Measurements from ENCODE around the gene UFD1.

The UFD1 gene

GRCh38 chr22:19443544-19444211, 35.3 kb downstream of the UFD1 start:
- TF ChIP-seq POLR2AphosphoS5 (IDR thresholded peaks at IDR 0.05; ENCODE audit: low read depth, low read length) (no peak), TAF1 (IDR thresholded peaks at IDR 0.05; ENCODE audit: borderline replicate concordance, insufficient read depth, low read length) (no peak), SIN3A (IDR thresholded peaks at IDR 0.05; ENCODE audit: borderline replicate concordance, insufficient read depth, low read length) (no peak), FOXP2 (optimal IDR thresholded peaks at IDR 0.05; ENCODE audit: borderline replicate concordance, extremely low read depth, extremely low read length, insufficient read depth) (no peak)
- TF ChIP-seq, protein P1, sequence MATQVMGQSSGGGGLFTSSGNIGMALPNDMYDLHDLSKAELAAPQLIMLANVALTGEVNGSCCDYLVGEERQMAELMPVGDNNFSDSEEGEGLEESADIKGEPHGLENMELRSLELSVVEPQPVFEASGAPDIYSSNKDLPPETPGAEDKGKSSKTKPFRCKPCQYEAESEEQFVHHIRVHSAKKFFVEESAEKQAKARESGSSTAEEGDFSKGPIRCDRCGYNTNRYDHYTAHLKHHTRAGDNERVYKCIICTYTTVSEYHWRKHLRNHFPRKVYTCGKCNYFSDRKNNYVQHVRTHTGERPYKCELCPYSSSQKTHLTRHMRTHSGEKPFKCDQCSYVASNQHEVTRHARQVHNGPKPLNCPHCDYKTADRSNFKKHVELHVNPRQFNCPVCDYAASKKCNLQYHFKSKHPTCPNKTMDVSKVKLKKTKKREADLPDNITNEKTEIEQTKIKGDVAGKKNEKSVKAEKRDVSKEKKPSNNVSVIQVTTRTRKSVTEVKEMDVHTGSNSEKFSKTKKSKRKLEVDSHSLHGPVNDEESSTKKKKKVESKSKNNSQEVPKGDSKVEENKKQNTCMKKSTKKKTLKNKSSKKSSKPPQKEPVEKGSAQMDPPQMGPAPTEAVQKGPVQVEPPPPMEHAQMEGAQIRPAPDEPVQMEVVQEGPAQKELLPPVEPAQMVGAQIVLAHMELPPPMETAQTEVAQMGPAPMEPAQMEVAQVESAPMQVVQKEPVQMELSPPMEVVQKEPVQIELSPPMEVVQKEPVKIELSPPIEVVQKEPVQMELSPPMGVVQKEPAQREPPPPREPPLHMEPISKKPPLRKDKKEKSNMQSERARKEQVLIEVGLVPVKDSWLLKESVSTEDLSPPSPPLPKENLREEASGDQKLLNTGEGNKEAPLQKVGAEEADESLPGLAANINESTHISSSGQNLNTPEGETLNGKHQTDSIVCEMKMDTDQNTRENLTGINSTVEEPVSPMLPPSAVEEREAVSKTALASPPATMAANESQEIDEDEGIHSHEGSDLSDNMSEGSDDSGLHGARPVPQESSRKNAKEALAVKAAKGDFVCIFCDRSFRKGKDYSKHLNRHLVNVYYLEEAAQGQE (IDR thresholded peaks at IDR 0.05; ENCODE audit: insufficient read depth in 1 of 2, low read depth in 2 of 2, low read length in 2 of 2) = no peak

DNA sequence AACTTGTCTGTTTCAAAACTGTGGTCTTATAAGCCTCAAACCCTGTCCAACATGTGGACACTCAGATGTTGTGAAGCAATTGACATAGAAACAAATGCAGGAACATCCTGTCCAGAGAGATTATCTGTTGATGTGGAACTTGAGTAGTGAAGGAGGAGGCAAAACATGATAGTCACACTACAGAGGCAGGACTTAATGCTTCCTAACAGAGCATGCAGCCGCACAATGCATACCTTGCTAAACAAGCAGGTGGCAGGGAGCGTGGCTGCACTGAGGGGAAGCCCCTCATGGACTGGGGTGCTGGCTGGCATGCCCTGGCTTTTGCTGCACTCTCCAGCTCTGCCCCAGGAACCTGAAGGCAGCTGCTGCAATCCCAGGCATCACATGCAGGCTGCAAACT, 36.8 kb downstream of the UFD1 start:
- TF ChIP-seq TAF1 (IDR thresholded peaks at IDR 0.05; ENCODE audit: borderline replicate concordance, insufficient read depth, low read length) (no peak), SIN3A (IDR thresholded peaks at IDR 0.05; ENCODE audit: borderline replicate concordance, insufficient read depth, low read length) (no peak), FOXP2 (optimal IDR thresholded peaks at IDR 0.05; ENCODE audit: borderline replicate concordance, extremely low read depth, extremely low read length, insufficient read depth) (no peak), POLR2AphosphoS5 (IDR thresholded peaks at IDR 0.05; ENCODE audit: low read depth, low read length) (no peak)
- TF ChIP-seq, protein P1 (IDR thresholded peaks at IDR 0.05; ENCODE audit: insufficient read depth in 1 of 2, low read depth in 2 of 2, low read length in 2 of 2) = no peak

GRCh38 chr22:19440411-19441195, 38.4 kb downstream of the UFD1 start:
- TF ChIP-seq TAF1 (IDR thresholded peaks at IDR 0.05; ENCODE audit: borderline replicate concordance, insufficient read depth, low read length) (no peak), POLR2AphosphoS5 (IDR thresholded peaks at IDR 0.05; ENCODE audit: low read depth, low read length) (no peak), SIN3A (IDR thresholded peaks at IDR 0.05; ENCODE audit: borderline replicate concordance, insufficient read depth, low read length) (no peak), FOXP2 (optimal IDR thresholded peaks at IDR 0.05; ENCODE audit: borderline replicate concordance, extremely low read depth, extremely low read length, insufficient read depth) (no peak)
- TF ChIP-seq, protein P1 (IDR thresholded peaks at IDR 0.05; ENCODE audit: insufficient read depth in 1 of 2, low read depth in 2 of 2, low read length in 2 of 2) = no peak

DNA sequence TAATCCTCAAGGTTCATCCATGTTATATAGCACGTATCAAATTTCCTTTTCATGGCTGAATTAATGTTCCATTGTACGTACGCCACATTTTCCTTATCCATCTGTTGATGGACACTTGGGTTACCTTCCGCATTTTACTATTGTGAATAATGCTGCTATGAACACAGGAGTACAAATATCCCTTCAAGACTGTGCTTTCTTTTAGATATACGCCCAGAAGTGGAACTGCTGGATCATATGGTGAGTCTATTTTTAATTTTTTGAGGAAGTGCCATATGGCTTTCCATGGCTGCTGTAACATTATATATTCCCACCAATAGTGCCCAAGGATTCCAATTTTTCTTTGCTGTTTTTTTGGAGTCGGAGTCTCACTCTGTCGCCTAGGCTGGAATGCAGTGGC, 40.7 kb downstream of the UFD1 start:
- TF ChIP-seq, protein P1 (IDR thresholded peaks at IDR 0.05; ENCODE audit: insufficient read depth in 1 of 2, low read depth in 2 of 2, low read length in 2 of 2) = no peak
- TF ChIP-seq POLR2AphosphoS5 (IDR thresholded peaks at IDR 0.05; ENCODE audit: low read depth, low read length) = no peak
- no peak for TF ChIP-seq SIN3A (IDR thresholded peaks at IDR 0.05; ENCODE audit: borderline replicate concordance, insufficient read depth, low read length)
- TF ChIP-seq FOXP2 (optimal IDR thresholded peaks at IDR 0.05; ENCODE audit: borderline replicate concordance, extremely low read depth, extremely low read length, insufficient read depth) = no peak
- no peak for TF ChIP-seq TAF1 (IDR thresholded peaks at IDR 0.05; ENCODE audit: borderline replicate concordance, insufficient read depth, low read length)
